Posterior vena cava (tissue), 2 donors: ENCODE measurements around the gene POP7. TPM values are rescaled to one million over a fixed set of nuclear protein-coding genes. Genes with fewer than 3 reads are reported as not detected.

Experiments
- DNase-seq: peaks from one replicate; pipeline ENCODE4 v3.0.0-alpha.2; 2020; ENCODE audit warnings: low spot score
- intact Hi-C, 2 donors: fragments of 100-400 bp; cut with DNase I; formaldehyde crosslinking; loops; one replicate each; pipeline versions ENCODE4 v1.14.1 to v1.14.2; 2022 to 2023
- total RNA-seq, 2 donors: library from RNA; stranded (reverse); fragmentation: NEBNext Ultra II Directional; extraction: Animal tissue kit (Norgen Biotek cat#: 25700); gene quantifications; one replicate each; pipeline ENCODE4 v1.2.1, GENCODE V29; 2021
- donor health status: DM: yes; HTN: yes; CAD: no.
- donor health status: DM: yes; HTN: yes; CAD: no.

The POP7 gene
- total RNA-seq, 2 donors from 2014 or later = 17.1 to 23.0 TPM

- intact Hi-C loops = no loop called here
- DNase-seq = no peak
Observed at GRCh38 chr7:100752994-100753393, 47.1 kb downstream of the POP7 start.

GRCh38 chr7:100753750-100754149, 47.8 kb downstream of the POP7 start:
- intact Hi-C loops = no loop called here
- no peak for DNase-seq

Other genes with a start within 250 kb of the POP7 start
- under 1 TPM in 1 of 2 donors, not detected in 1; 0.62 TPM for gene SPACDR, start 241.9 kb upstream of the POP7 start, total RNA-seq
- gene TSC22D4, start 226.9 kb upstream of the POP7 start, total RNA-seq = 10 to 100 TPM; 25.3 to 29.1 TPM
- gene NYAP1, start 222.2 kb upstream of the POP7 start, total RNA-seq = 1 to 10 TPM in 1 of 2 donors, under 1 TPM in 1; 0.86 to 1.4 TPM
- 10 to 100 TPM; 18.8 to 20.4 TPM for gene AGFG2, start 166.9 kb upstream of the POP7 start, total RNA-seq
- 1 to 10 TPM; 2.8 to 5.0 TPM for gene SAP25, start 132.2 kb upstream of the POP7 start, total RNA-seq
- 10 to 100 TPM; 28.5 to 30.7 TPM for gene LRCH4, start 120.0 kb upstream of the POP7 start, total RNA-seq
- under 1 TPM; 0.14 to 0.51 TPM for gene FBXO24, start 119.8 kb upstream of the POP7 start, total RNA-seq
- gene PCOLCE, start 103.8 kb upstream of the POP7 start, total RNA-seq = 100 to 1,000 TPM in 1 of 2 donors, 10 to 100 TPM in 1; 79.5 to 230 TPM
- gene MOSPD3, start 93.6 kb upstream of the POP7 start, total RNA-seq = 10 to 100 TPM; 10.8 to 16.3 TPM
- under 1 TPM; 0.57 to 0.83 TPM for gene TFR2, start 64.6 kb upstream of the POP7 start, total RNA-seq
- not detected for gene ACTL6B, start 49.7 kb upstream of the POP7 start, total RNA-seq
- 100 to 1,000 TPM; 173 to 199 TPM for gene GNB2, start 32.4 kb upstream of the POP7 start, total RNA-seq
- 10 to 100 TPM; 23.1 to 25.8 TPM for gene GIGYF1, start 11.9 kb upstream of the POP7 start, total RNA-seq
- not detected for gene EPO, start 14.3 kb downstream of the POP7 start, total RNA-seq
- not detected for gene ZAN, start 27.5 kb downstream of the POP7 start, total RNA-seq
- gene EPHB4, start 121.4 kb downstream of the POP7 start, total RNA-seq = 10 to 100 TPM; 31.4 to 46.6 TPM
- gene SLC12A9, start 146.6 kb downstream of the POP7 start, total RNA-seq = 10 to 100 TPM; 15.6 to 22.8 TPM
- gene TRIP6, start 161.3 kb downstream of the POP7 start, total RNA-seq = 10 to 100 TPM; 55.7 to 58.7 TPM
- gene SRRT, start 169.0 kb downstream of the POP7 start, total RNA-seq = 10 to 100 TPM; 78.0 to 91.2 TPM
- gene UFSP1, start 183.6 kb downstream of the POP7 start, total RNA-seq = 1 to 10 TPM; 2.7 to 3.3 TPM
- 1 to 10 TPM; 2.8 to 9.4 TPM for gene ACHE, start 189.8 kb downstream of the POP7 start, total RNA-seq
- under 1 TPM; 0.52 to 0.74 TPM for gene MUC3A, start 243.4 kb downstream of the POP7 start, total RNA-seq